IMR-90 (cell line): Measurements from ENCODE around the gene MROH2A. TPM values are rescaled to one million over a fixed set of nuclear protein-coding genes. Genes with fewer than 3 reads are reported as not detected.

Experiments
- ATAC-seq: fragments of 200-7000 bp; cut with Tn5 transposase; 2 replicates; pipeline ENCODE4 v1.9.1; 2020; ENCODE audit warnings: low read depth, mild to moderate bottlenecking, moderate library complexity
- BruUV-seq: library from RNA; stranded (reverse); fragments of 400-500 nt; replicated peaks from 2 replicates; lab custom pipeline; 2021; lab: Mats Ljungman, UMichigan
- CTCF ChIA-PET: fragments of 300-600 bp; formaldehyde crosslinking; extraction: SDS; loops from one replicate; lab custom pipeline; 2021; ENCODE audit warnings: antibody characterized with exemption; lab: Yijun Ruan, JAX
- POLR2A ChIA-PET: fragments of 300-600 bp; sonication (Branson Sonifier 250); formaldehyde crosslinking; loops from one replicate; lab custom pipeline; 2022; ENCODE audit warnings: antibody characterized with exemption; ENCODE audit not compliant: unreplicated experiment; lab: Charles Lee
- DNase-seq: peaks from one replicate; pipeline ENCODE4 v3.0.0; 2013
- H2AFZ ChIP-seq: replicated peaks from 2 replicates; pipeline ENCODE3; 2013; ENCODE audit warnings: low read length, mild to moderate bottlenecking; ENCODE audit not compliant: poor library complexity
- H2AK5ac ChIP-seq: 2 replicates; pipeline ENCODE4 v1.6.1; 2013; ENCODE audit warnings: low read depth, low read length, inconsistent platforms
- H2AK9ac ChIP-seq: replicated peaks from 2 replicates; pipeline ENCODE3; 2013; ENCODE audit warnings: mild to moderate bottlenecking, low read depth, low read length, moderate library complexity; ENCODE audit not compliant: poor library complexity
- H2BK120ac ChIP-seq: 2 replicates; pipeline ENCODE4 v1.6.1; 2013; ENCODE audit warnings: low read depth, low read length, inconsistent platforms
- H2BK15ac ChIP-seq: 3 replicates; pipeline ENCODE4 v1.6.1; 2013; ENCODE audit warnings: low read depth, low read length, inconsistent platforms
- H2BK20ac ChIP-seq: 2 replicates; pipeline ENCODE4 v1.6.1; 2013; ENCODE audit warnings: low read depth, mild to moderate bottlenecking, inconsistent platforms, low read length, moderate library complexity
- H2BK5ac ChIP-seq: 2 replicates; pipeline ENCODE4 v1.6.1; 2013; ENCODE audit warnings: mild to moderate bottlenecking, low read depth, low read length, inconsistent platforms; ENCODE audit not compliant: poor library complexity, severe bottlenecking
- H3K14ac ChIP-seq: replicated peaks from 2 replicates; pipeline ENCODE4 v1.6.1; 2013; ENCODE audit warnings: low read depth, low read length, inconsistent platforms
- H3K18ac ChIP-seq: 2 replicates; pipeline ENCODE4 v1.6.1; 2013; ENCODE audit warnings: low read depth, low read length, control low read depth
- H3K23ac ChIP-seq: 2 replicates; pipeline ENCODE4 v1.6.1; 2013; ENCODE audit warnings: low read depth, low read length, inconsistent platforms
- H3K27ac ChIP-seq: 2 replicates; pipeline ENCODE4 v1.5.1; 2013; ENCODE audit warnings: mild to moderate bottlenecking, control low read depth, low read length; ENCODE audit not compliant: insufficient read depth
- H3K27me3 ChIP-seq: 2 replicates; pipeline ENCODE4 v1.6.1; 2013; ENCODE audit warnings: low read length; ENCODE audit not compliant: control insufficient read depth, insufficient read depth
- H3K36me3 ChIP-seq: 2 replicates; pipeline ENCODE4 v1.6.1; 2013; ENCODE audit warnings: low read length, mixed read lengths; ENCODE audit not compliant: control insufficient read depth, insufficient read depth
- H3K4ac ChIP-seq: 2 replicates; pipeline ENCODE4 v1.6.1; 2013; ENCODE audit warnings: low read depth, low read length, inconsistent platforms
- H3K4me1 ChIP-seq: 2 replicates; pipeline ENCODE4 v1.6.1; 2013; ENCODE audit warnings: low read length, mixed read lengths; ENCODE audit not compliant: control insufficient read depth, insufficient read depth
- H3K4me2 ChIP-seq: 2 replicates; pipeline ENCODE4 v1.6.1; 2013; ENCODE audit warnings: low read depth, mild to moderate bottlenecking, control low read depth, low read length, moderate library complexity
- H3K4me3 ChIP-seq: 2 replicates; pipeline ENCODE4 v1.5.1; 2013; ENCODE audit warnings: low read depth, mild to moderate bottlenecking, control low read depth, low read length, moderate library complexity; ENCODE audit not compliant: insufficient read depth
- H3K56ac ChIP-seq: 2 replicates; pipeline ENCODE4 v1.6.1; 2013; ENCODE audit warnings: low read length, inconsistent platforms; ENCODE audit not compliant: insufficient read depth; ENCODE audit errors: extremely low read depth
- H3K79me1 ChIP-seq, 2 experiments: 2 replicates each; pipeline ENCODE4 v1.6.1; 2013; ENCODE audit warnings: low read length in 2 of 2, inconsistent platforms in 1 of 2, low read depth in 1 of 2
- H3K9ac ChIP-seq: 2 replicates; pipeline ENCODE4 v1.6.1; 2013; ENCODE audit warnings: low read depth, low read length, control low read depth
- H3K9me1 ChIP-seq: 2 replicates; pipeline ENCODE4 v1.6.1; 2013; ENCODE audit warnings: low read length, inconsistent platforms; ENCODE audit not compliant: insufficient read depth
- H3K9me3 ChIP-seq: 2 replicates; pipeline ENCODE4 v1.6.1; 2013; ENCODE audit warnings: low read length; ENCODE audit not compliant: control insufficient read depth, insufficient read depth
- H4K20me1 ChIP-seq: 2 replicates; pipeline ENCODE4 v1.6.1; 2013; ENCODE audit warnings: low read length, inconsistent platforms; ENCODE audit not compliant: insufficient read depth
- H4K5ac ChIP-seq: 2 replicates; pipeline ENCODE4 v1.6.1; 2013; ENCODE audit warnings: mild to moderate bottlenecking, low read depth, low read length, control low read depth
- H4K8ac ChIP-seq, 2 experiments: 2 replicates each; pipeline ENCODE4 v1.6.1; 2013; ENCODE audit warnings: low read depth in 2 of 2, low read length in 2 of 2, control low read depth in 1 of 2, inconsistent platforms in 1 of 2
- H4K91ac ChIP-seq: 2 replicates; pipeline ENCODE4 v1.6.1; 2013; ENCODE audit warnings: low read depth, low read length, inconsistent platforms; ENCODE audit not compliant: insufficient read depth
- BHLHE40 ChIP-seq: fragments of 150-350 bp; IDR thresholded peaks from 2 replicates; pipeline ENCODE4 v1.6.1; 2016; ENCODE audit warnings: mild to moderate bottlenecking, low read depth, low read length
- CEBPB ChIP-seq: IDR thresholded peaks from 2 replicates; pipeline ENCODE4 v1.6.1; 2012; ENCODE audit warnings: low read depth, low read length, improper control_type of control experiment
- CHD1 ChIP-seq: IDR thresholded peaks from 2 replicates; pipeline ENCODE4 v1.6.1; 2012; ENCODE audit warnings: low read depth, low read length, improper control_type of control experiment
- ELK1 ChIP-seq: fragments of 150-350 bp; IDR thresholded peaks from 2 replicates; pipeline ENCODE4 v1.6.1; 2016; ENCODE audit warnings: low read depth, mild to moderate bottlenecking, low read length, moderate library complexity, borderline replicate concordance
- FOS ChIP-seq: fragments of 150-350 bp; IDR thresholded peaks from 2 replicates; pipeline ENCODE4 v1.6.1; 2016; ENCODE audit warnings: low read depth, low read length
- MAFK ChIP-seq: IDR thresholded peaks from 2 replicates; pipeline ENCODE4 v1.6.1; 2012; ENCODE audit warnings: low read depth, low read length, improper control_type of control experiment
- MAZ ChIP-seq: IDR thresholded peaks from 2 replicates; pipeline ENCODE4 v1.6.1; 2012; ENCODE audit warnings: low read depth, mild to moderate bottlenecking, low read length, improper control_type of control experiment, moderate library complexity, borderline replicate concordance
- MXI1 ChIP-seq: IDR thresholded peaks from 2 replicates; pipeline ENCODE4 v1.6.1; 2012; ENCODE audit warnings: low read depth, mild to moderate bottlenecking, low read length, moderate library complexity, borderline replicate concordance
- NFE2L2 ChIP-seq: fragments of 150-350 bp; IDR thresholded peaks from 2 replicates; pipeline ENCODE4 v1.6.1; 2016; ENCODE audit warnings: low read depth, mild to moderate bottlenecking, low read length
- POLR2A ChIP-seq: IDR thresholded peaks from 2 replicates; pipeline ENCODE4 v1.6.1; 2012; ENCODE audit warnings: mild to moderate bottlenecking, low read depth, low read length
- RCOR1 ChIP-seq: IDR thresholded peaks from 2 replicates; pipeline ENCODE4 v1.6.1; 2012; ENCODE audit warnings: mild to moderate bottlenecking, low read length, improper control_type of control experiment; ENCODE audit not compliant: insufficient replicate concordance
- RFX5 ChIP-seq: IDR thresholded peaks from 2 replicates; pipeline ENCODE4 v1.8.0; 2012; ENCODE audit warnings: low read depth, mild to moderate bottlenecking, low read length, moderate library complexity
- WGBS, 2 experiments: methylation state at CpG; one replicate each; pipeline versions ENCODE4 v1.1.5 to v1.1.7; 2013; ENCODE audit warnings: missing lambda C conversion rate in 2 of 2; ENCODE audit not compliant: insufficient read length in 1 of 2; ENCODE audit errors: extremely low coverage in 2 of 2; 5-methylcytosine and 5-hydroxymethylcytosine counted together
- dilution Hi-C: fragments of 300-500 bp; cut with HindIII; formaldehyde crosslinking; loops from one replicate; pipeline ENCODE4 v1.14.3; 2018; ENCODE audit warnings: low sequenced_read_pairs; ENCODE audit not compliant: unreplicated experiment
- in situ Hi-C: fragments of 300-500 bp; cut with MboI; formaldehyde crosslinking; loops from 3 replicates; pipeline ENCODE4 v1.14.3; 2019; ENCODE audit warnings: low sequenced_read_pairs, inconsistent platforms, mixed read lengths
- intact Hi-C: fragments of 100-400 bp; cut with micrococcal nuclease; formaldehyde crosslinking; loops from 2 replicates; pipeline ENCODE4 v1.10.0; 2022
- polyA plus RNA-seq, 3 experiments: library from polyadenylated mRNA; depleted of rRNA; stranded (reverse); fragments of >200 nt; gene quantifications; 2 replicates each; pipeline ENCODE4 v1.2.3, GENCODE V29; 2012; ENCODE audit warnings: low replicate concordance in 1 of 3
- total RNA-seq: library from RNA; depleted of rRNA; stranded (reverse); fragments of >200 nt; gene quantifications from 2 replicates; pipeline ENCODE4 v1.2.3, GENCODE V29; 2012
- TF ChIP-seq, protein P1 (sequence below): fragments of 150-350 bp; IDR thresholded peaks from 2 replicates; pipeline ENCODE4 v1.6.1; 2017; ENCODE audit warnings: mild to moderate bottlenecking, antibody characterized with exemption, low read length, low read depth

Gene MROH2A
- total and polyA plus RNA-seq, 2 of the 4 experiments (the other 2 are of a cell fraction): not detected

- no peak overlapping the region for H2BK120ac ChIP-seq
- in situ Hi-C loops (loop anchor here (25.0 kb wide), 1 partner anchor 370 kb away; no protein-coding TSS in a partner anchor), dilution Hi-C loops (no loop called here), intact Hi-C loops (loop anchor here (1.0 kb wide), 1 partner anchor 383 kb away; no protein-coding TSS in a partner anchor)
- no TSS peak for BruUV-seq
- no peak overlapping the region for H2BK20ac ChIP-seq
- DNase-seq (no peak), ATAC-seq (no peak)
- POLR2A ChIA-PET: no interaction called here
- H3K18ac ChIP-seq: no peak overlapping the region
- no peaks in the 10 kb centered on the region for H3K9me1 ChIP-seq
- no peaks in the 10 kb centered on the region for H3K9me3 ChIP-seq
- peaks cover 14 to 32% of the 10 kb centered on the region in 2 experiments for H3K79me1 ChIP-seq
- H2BK5ac ChIP-seq: no peak overlapping the region
- 0 out of 4 replicates have a peak overlapping the region, but pooled peaks of 1 of the 2 experiments have one; percentile 6 for H4K8ac ChIP-seq
- H3K36me3 ChIP-seq: no peaks in the 10 kb centered on the region; the same call in 1 of the 2 replicates
- peaks cover 3% of the 10 kb centered on the region for H3K4me1 ChIP-seq
- H2AK5ac ChIP-seq: peak overlapping the region; percentile 23; the same call in 1 of the 2 replicates
- CTCF ChIA-PET: no interaction called here
- no peak overlapping the region for H2AK9ac ChIP-seq
- no peak overlapping the region for H2BK15ac ChIP-seq
- WGBS, 2 experiments: 95% methylated on average over 4 of the region's 6 CpGs; no CpG with 5 or more reads in 1 of the 2 experiments
- no peak overlapping the region for H4K5ac ChIP-seq
- H3K4me3 ChIP-seq: no peak overlapping the region
- H3K4me2 ChIP-seq: no peak overlapping the region
- H3K56ac ChIP-seq: no peak overlapping the region
- no peak overlapping the region for H3K4ac ChIP-seq
- H4K20me1 ChIP-seq: no peaks in the 10 kb centered on the region
- no peak overlapping the region for H4K91ac ChIP-seq
- no peak overlapping the region for H3K23ac ChIP-seq
- no peaks in the 10 kb centered on the region for H3K27me3 ChIP-seq
- TF ChIP-seq NFE2L2 (no peak), RFX5 (no peak), POLR2A (no peak), ELK1 (no peak), MXI1 (no peak), MAZ (no peak), BHLHE40 (no peak), MAFK (no peak), RCOR1 (no peak), FOS (no peak), CHD1 (no peak), CEBPB (no peak)
- TF ChIP-seq, protein P1, sequence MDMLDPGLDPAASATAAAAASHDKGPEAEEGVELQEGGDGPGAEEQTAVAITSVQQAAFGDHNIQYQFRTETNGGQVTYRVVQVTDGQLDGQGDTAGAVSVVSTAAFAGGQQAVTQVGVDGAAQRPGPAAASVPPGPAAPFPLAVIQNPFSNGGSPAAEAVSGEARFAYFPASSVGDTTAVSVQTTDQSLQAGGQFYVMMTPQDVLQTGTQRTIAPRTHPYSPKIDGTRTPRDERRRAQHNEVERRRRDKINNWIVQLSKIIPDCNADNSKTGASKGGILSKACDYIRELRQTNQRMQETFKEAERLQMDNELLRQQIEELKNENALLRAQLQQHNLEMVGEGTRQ: no peak
- no peak overlapping the region for H2AFZ ChIP-seq
- H3K9ac ChIP-seq: no peak overlapping the region
- no peak overlapping the region for H3K14ac ChIP-seq
- no peak overlapping the region for H3K27ac ChIP-seq
These were observed 53.7 kb downstream of the MROH2A start for GRCh38 chr2:233831861-233832260.
